Osteoblast (primary cell): ENCODE measurements around the gene CHI3L2. TPM values are rescaled to one million over a fixed set of nuclear protein-coding genes. Genes with fewer than 3 reads are reported as not detected.
"Not testable (repeated sequence)": the region's sequence is repeated elsewhere in the genome, so short reads cannot be mapped to it uniquely, and the experiment has no call there.

Source experiments
- DNase-seq: peaks from one replicate; pipeline ENCODE4 v3.0.0; 2011; ENCODE audit warnings: low spot score, mixed read lengths; ENCODE audit not compliant: insufficient read length; ENCODE audit errors: missing footprints
- H2AFZ ChIP-seq: 2 replicates; pipeline ENCODE4 v1.6.0; 2011; ENCODE audit warnings: mild to moderate bottlenecking, low read length
- H3K27ac ChIP-seq: 2 replicates; pipeline ENCODE4 v1.5.1; 2011; ENCODE audit warnings: mild to moderate bottlenecking, low read depth, low read length, moderate library complexity
- H3K27me3 ChIP-seq: 2 replicates; pipeline ENCODE4 v1.6.0; 2012; ENCODE audit warnings: mild to moderate bottlenecking, control low read depth, inconsistent platforms, low read length, moderate library complexity; ENCODE audit not compliant: insufficient read depth
- H3K36me3 ChIP-seq: 2 replicates; pipeline ENCODE4 v1.5.1; 2011; ENCODE audit warnings: mild to moderate bottlenecking, low read length, control low read depth, moderate library complexity; ENCODE audit not compliant: insufficient read depth
- H3K4me1 ChIP-seq: 2 replicates; pipeline ENCODE4 v1.5.1; 2011; ENCODE audit warnings: mild to moderate bottlenecking, low read length, control low read depth, moderate library complexity; ENCODE audit not compliant: insufficient read depth
- H3K4me2 ChIP-seq: 2 replicates; pipeline ENCODE4 v1.6.0; 2011; ENCODE audit warnings: mild to moderate bottlenecking, low read length; ENCODE audit not compliant: insufficient read depth
- H3K4me3 ChIP-seq: fragments of 200-600 bp; sonication (generic); 3 replicates; pipeline ENCODE4 v1.5.1; 2012; ENCODE audit warnings: mild to moderate bottlenecking, low read length, inconsistent platforms; ENCODE audit not compliant: insufficient read depth
- H3K79me2 ChIP-seq: 2 replicates; pipeline ENCODE4 v1.6.0; 2012; ENCODE audit warnings: mild to moderate bottlenecking, low read length, control low read depth, inconsistent platforms; ENCODE audit not compliant: insufficient read depth
- H3K9me3 ChIP-seq: 2 replicates; pipeline ENCODE4 v1.5.1; 2011; ENCODE audit warnings: low read depth, low read length, control low read depth
- H4K20me1 ChIP-seq: 2 replicates; pipeline ENCODE4 v1.6.0; 2012; ENCODE audit warnings: mild to moderate bottlenecking, low read length, control low read depth; ENCODE audit not compliant: insufficient read depth
- total RNA-seq: library from RNA; depleted of rRNA; stranded (reverse); fragments of >200 nt; gene quantifications from 2 replicates; pipeline ENCODE4 v1.2.3, GENCODE V29; 2012
- TF ChIP-seq, protein P1 (sequence below): IDR thresholded peaks from 2 replicates; pipeline ENCODE4 v1.5.1; 2011; ENCODE audit warnings: mild to moderate bottlenecking, low read depth, low read length, moderate library complexity; ENCODE audit errors: extremely low read depth

Gene CHI3L2
- total RNA-seq, 1 donor: 2.9 TPM

DNA sequence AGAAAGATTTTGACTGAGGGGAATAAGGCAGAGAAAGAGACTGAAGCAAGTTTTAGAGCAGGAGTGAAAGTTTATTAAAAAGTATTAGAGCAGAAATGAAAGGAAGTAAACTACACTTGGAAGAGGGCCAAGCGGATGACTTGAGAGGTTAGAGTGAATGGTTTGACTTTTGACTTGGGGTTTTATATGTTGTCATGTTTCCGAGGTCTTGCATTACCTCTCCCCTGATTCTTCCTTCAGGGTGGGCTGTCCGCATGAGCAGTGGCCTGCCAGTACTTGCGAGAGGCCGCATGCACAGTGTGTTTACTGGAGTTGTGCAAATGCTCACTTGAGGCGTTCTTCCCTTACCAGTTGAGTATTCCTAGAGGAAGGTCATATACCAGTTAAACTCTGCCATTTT is 14.1 kb upstream of the CHI3L2 start:
- no peaks in the 10 kb centered on the region for H4K20me1 ChIP-seq
- no peaks in the 10 kb centered on the region for H3K79me2 ChIP-seq
- no peaks in the 10 kb centered on the region for H3K27me3 ChIP-seq
- H3K9me3 ChIP-seq: no peaks in the 10 kb centered on the region
- H3K36me3 ChIP-seq: no peaks in the 10 kb centered on the region
- no peak for DNase-seq
- TF ChIP-seq, protein P1, sequence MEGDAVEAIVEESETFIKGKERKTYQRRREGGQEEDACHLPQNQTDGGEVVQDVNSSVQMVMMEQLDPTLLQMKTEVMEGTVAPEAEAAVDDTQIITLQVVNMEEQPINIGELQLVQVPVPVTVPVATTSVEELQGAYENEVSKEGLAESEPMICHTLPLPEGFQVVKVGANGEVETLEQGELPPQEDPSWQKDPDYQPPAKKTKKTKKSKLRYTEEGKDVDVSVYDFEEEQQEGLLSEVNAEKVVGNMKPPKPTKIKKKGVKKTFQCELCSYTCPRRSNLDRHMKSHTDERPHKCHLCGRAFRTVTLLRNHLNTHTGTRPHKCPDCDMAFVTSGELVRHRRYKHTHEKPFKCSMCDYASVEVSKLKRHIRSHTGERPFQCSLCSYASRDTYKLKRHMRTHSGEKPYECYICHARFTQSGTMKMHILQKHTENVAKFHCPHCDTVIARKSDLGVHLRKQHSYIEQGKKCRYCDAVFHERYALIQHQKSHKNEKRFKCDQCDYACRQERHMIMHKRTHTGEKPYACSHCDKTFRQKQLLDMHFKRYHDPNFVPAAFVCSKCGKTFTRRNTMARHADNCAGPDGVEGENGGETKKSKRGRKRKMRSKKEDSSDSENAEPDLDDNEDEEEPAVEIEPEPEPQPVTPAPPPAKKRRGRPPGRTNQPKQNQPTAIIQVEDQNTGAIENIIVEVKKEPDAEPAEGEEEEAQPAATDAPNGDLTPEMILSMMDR: no peak
- no peak overlapping the region for H3K4me2 ChIP-seq
- no peak overlapping the region for H3K4me3 ChIP-seq
- H2AFZ ChIP-seq: no peak overlapping the region
- no peaks in the 10 kb centered on the region for H3K4me1 ChIP-seq
- no peak overlapping the region for H3K27ac ChIP-seq

DNA sequence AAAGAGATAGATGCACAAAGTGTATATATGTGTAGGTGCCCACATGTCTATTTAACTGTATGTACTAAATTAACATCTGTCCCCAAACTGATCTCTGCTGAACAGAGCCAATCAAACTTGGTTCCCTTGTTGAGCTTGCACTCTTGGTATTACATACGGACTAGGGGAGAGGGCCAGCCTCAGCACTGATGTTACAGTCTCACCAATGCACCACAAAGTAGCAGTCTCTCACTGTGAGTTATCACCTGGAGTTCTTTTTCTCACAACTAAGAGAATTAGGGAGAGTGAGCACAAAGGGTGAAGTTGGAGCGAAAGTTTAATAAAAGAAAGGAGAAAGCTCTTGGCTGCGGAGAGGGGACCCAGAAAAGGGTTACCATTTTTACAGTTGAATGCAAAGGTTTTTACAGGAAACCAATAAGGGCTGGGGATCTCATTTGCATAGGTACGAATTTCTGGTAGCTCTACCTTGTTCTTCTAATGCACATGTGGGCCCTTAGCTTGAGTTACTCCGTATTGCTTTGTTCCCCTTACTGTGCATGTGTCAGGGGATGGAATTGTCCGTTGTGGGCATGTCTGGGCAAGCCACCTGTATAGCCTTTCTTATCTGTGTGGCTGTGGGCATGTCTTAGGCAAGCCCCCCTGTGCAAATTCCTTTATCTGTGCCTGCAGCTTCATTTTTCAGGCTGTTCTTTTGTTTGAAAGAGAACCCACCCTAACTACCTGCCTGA is 13.3 kb upstream of the CHI3L2 start:
- no peak for DNase-seq
- TF ChIP-seq, protein P1: no peak
- H2AFZ ChIP-seq: no peak overlapping the region

DNA sequence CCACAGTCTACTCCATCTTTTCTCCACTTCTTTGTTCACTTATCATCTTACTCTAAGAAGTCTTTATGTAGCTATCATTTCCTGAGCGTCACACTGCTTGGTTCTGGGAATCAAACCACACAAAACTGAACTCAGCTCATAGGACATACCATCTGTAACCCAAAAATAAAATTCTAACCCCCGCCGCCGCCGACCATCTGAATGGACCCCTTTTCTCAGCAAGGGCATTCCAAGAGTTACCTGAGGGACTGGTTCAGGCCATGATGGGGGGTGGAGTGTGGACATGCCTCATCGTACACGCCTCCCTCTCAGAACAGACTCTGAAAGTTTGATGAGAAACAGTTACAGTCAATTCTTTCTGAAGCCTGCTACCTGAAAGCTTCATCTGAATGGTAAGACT is 12.6 kb upstream of the CHI3L2 start:
- no peak overlapping the region for H2AFZ ChIP-seq

More for the DNA sequence above, 13.3 kb upstream of the CHI3L2 start:
- Histone ChIP-seq H3K36me3 (no peaks in the 10 kb centered on the region), H4K20me1 (no peaks in the 10 kb centered on the region), H3K79me2 (no peaks in the 10 kb centered on the region), H3K9me3 (no peaks in the 10 kb centered on the region), H3K4me3 (no peak overlapping the region), H3K27me3 (no peaks in the 10 kb centered on the region), H3K4me2 (no peak overlapping the region), H3K27ac (no peak overlapping the region), H3K4me1 (no peaks in the 10 kb centered on the region)

DNA sequence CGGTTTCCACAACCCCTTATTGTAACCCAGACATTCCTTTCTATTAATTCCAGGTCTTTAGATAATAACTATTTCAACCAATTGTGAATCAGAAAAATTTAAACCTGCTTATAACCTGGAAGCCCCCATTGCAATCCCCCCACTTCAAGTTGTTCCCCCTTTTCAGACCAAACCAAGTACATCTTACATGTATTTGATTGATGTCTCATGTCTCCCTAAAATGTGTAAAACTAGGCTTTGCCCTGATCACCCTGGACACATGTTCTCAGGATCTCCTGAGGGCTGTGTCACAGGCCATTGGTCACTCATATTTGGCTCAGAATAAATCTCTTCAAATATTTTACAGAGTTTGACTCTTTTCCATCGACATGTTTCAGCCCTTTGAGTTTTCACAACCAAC is 12.2 kb upstream of the CHI3L2 start:
- not testable (repeated sequence) for DNase-seq, H3K36me3 ChIP-seq, H3K4me1 ChIP-seq, H3K27me3 ChIP-seq, H4K20me1 ChIP-seq, H3K79me2 ChIP-seq, H3K9me3 ChIP-seq, H3K4me2 ChIP-seq, H3K4me3 ChIP-seq, H2AFZ ChIP-seq, H3K27ac ChIP-seq

More for the DNA sequence above, 12.6 kb upstream of the CHI3L2 start:
- no peaks in the 10 kb centered on the region for H3K36me3 ChIP-seq
- H3K9me3 ChIP-seq: no peaks in the 10 kb centered on the region
- H3K27me3 ChIP-seq: no peaks in the 10 kb centered on the region
- TF ChIP-seq, protein P1: no peak
- no peaks in the 10 kb centered on the region for H3K4me1 ChIP-seq
- no peak overlapping the region for H3K27ac ChIP-seq
- no peak overlapping the region for H3K4me2 ChIP-seq
- no peaks in the 10 kb centered on the region for H4K20me1 ChIP-seq
- no peak for DNase-seq
- H3K79me2 ChIP-seq: no peaks in the 10 kb centered on the region
- no peak overlapping the region for H3K4me3 ChIP-seq
